Mammary epithelial cell (primary cell): ENCODE data around the gene COPA.
A peak's percentile ranks its signal among the peaks of the same experiment; 100 is the strongest.

ENCODE experiments used
- EZH2 ChIP-seq: IDR thresholded peaks from 2 replicates; pipeline ENCODE4 v1.6.1; 2012; ENCODE audit warnings: low read length, inconsistent platforms, borderline replicate concordance
- TF ChIP-seq, protein P1 (sequence below), 2 donors: IDR thresholded peaks in 1 of 2; conservative IDR thresholded peaks in 1 of 2; 2 replicates each; pipeline ENCODE4 v1.5.1; 2011 to 2012; ENCODE audit warnings: inconsistent platforms in 2 of 2, low read length in 2 of 2, mild to moderate bottlenecking in 2 of 2, control low read depth in 1 of 2, low read depth in 1 of 2; ENCODE audit not compliant: insufficient read depth in 1 of 2; ENCODE audit errors: extremely low read depth in 1 of 2

DNA sequence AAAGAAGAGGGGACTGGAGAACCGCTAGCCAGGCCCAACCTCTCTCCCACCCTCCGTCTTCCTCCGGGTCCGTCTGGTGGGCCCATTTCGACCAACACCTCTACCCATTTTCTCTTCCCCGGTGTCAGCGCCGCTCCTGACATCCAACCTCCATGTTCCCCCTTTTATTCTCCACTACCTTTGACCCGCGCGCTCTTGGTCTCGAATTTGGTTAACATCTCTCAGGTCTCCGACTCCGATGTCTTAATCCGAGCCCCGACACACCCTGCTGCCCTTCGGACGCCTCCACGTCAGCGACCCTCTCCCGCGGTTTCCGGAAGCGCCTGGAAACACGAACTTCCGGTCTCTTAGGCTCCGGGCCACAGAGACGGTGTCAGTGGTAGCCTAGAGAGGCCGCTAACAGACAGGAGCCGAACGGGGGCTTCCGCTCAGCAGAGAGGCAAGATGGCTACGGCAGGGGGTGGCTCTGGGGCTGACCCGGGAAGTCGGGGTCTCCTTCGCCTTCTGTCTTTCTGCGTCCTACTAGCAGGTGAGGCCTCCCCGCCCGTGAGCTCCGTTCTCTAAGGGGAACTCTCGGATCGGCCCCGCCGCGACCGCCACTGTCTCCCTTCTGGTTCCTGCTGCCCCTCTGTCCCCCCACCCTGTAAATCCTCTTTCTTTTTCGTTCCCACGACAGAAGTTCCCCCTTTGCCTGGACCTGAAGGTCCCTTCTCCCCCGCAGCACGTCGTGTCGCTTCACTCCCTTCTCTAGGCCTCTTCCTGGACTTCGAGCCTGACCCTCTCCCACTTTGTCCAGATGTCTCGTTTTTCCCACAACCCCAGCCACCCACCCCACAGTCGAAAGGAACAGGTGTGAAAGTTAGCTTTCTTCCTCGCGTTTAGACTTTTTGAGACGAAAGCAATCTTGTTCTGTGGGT is at the start of gene COPA, which contains the start of gene NCSTN:
- TF ChIP-seq, protein P1, sequence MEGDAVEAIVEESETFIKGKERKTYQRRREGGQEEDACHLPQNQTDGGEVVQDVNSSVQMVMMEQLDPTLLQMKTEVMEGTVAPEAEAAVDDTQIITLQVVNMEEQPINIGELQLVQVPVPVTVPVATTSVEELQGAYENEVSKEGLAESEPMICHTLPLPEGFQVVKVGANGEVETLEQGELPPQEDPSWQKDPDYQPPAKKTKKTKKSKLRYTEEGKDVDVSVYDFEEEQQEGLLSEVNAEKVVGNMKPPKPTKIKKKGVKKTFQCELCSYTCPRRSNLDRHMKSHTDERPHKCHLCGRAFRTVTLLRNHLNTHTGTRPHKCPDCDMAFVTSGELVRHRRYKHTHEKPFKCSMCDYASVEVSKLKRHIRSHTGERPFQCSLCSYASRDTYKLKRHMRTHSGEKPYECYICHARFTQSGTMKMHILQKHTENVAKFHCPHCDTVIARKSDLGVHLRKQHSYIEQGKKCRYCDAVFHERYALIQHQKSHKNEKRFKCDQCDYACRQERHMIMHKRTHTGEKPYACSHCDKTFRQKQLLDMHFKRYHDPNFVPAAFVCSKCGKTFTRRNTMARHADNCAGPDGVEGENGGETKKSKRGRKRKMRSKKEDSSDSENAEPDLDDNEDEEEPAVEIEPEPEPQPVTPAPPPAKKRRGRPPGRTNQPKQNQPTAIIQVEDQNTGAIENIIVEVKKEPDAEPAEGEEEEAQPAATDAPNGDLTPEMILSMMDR (conservative IDR thresholded peaks at IDR 0.05 in 1 of 2, IDR thresholded peaks at IDR 0.05 in 1 of 2; ENCODE audit: extremely low read depth in 1 of 2, insufficient read depth in 1 of 2, low read depth in 1 of 2, low read length in 2 of 2), result peak in 1 of 2 donors; percentile 41
- no peak for TF ChIP-seq EZH2
